Measurements from ENCODE around the gene LRMDA. TPM values are rescaled to one million over a fixed set of nuclear protein-coding genes. Genes with fewer than 3 reads are reported as not detected.

The LRMDA gene
- polyA plus RNA-seq, 3 donors, result 39.8 to 59.6 (median 56.4) TPM

DNA sequence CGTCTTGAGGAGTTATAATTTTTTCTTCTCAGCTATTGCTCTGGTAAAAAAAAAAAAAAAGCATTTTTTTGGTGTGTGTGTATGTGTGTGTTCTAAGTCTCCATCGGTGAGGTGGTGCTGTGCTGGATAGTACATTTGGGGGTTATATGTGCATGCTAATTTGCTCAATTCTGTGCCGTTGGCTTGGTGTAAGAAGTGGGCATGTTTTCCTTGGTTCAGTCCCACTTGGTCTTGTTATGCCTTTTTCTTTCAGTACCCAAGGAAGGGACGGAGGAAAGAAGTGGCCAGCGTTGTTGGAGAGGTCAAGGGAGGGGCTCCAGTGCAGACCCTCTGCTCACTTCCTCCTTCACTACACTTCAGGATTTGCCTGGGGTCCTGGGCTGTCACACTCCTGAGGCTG, 20.4 kb downstream of the LRMDA start:
- no peaks in the 10 kb centered on the region for H3K9me3 ChIP-seq (replicated peaks in 1 of 2; ENCODE audit: control insufficient read depth in 1 of 2, insufficient read depth in 1 of 2, low read length in 2 of 2)
- H3K27ac Mint-ChIP-seq, result no peak overlapping the region
- peaks cover 0 to 2% (median 0%) of the 10 kb centered on the region in 7 donors for H3K9me3 Mint-ChIP-seq
- H3K27me3 Mint-ChIP-seq (ENCODE audit: low read depth in 3 of 3), result no peaks in the 10 kb centered on the region
- H3K4me3 Mint-ChIP-seq, result no peak overlapping the region
- H3K36me3 Mint-ChIP-seq, result peaks cover 47 to 77% of the 10 kb centered on the region in 2 donors
- no peak overlapping the region for H3K4me3 ChIP-seq (replicated peaks in 1 of 3; ENCODE audit: low read depth in 2 of 3, low read length in 3 of 3)
- TF ChIP-seq, protein P1, sequence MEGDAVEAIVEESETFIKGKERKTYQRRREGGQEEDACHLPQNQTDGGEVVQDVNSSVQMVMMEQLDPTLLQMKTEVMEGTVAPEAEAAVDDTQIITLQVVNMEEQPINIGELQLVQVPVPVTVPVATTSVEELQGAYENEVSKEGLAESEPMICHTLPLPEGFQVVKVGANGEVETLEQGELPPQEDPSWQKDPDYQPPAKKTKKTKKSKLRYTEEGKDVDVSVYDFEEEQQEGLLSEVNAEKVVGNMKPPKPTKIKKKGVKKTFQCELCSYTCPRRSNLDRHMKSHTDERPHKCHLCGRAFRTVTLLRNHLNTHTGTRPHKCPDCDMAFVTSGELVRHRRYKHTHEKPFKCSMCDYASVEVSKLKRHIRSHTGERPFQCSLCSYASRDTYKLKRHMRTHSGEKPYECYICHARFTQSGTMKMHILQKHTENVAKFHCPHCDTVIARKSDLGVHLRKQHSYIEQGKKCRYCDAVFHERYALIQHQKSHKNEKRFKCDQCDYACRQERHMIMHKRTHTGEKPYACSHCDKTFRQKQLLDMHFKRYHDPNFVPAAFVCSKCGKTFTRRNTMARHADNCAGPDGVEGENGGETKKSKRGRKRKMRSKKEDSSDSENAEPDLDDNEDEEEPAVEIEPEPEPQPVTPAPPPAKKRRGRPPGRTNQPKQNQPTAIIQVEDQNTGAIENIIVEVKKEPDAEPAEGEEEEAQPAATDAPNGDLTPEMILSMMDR (IDR thresholded peaks at IDR 0.05), result no peak
- intact Hi-C loops (cut with micrococcal nuclease), result no loop called here
- H2AFZ ChIP-seq (ENCODE audit: insufficient read depth, low read depth, low read length, poor library complexity, severe bottlenecking), result no peak overlapping the region
- 87% methylated on average over 3 of the region's 5 CpGs for WGBS (ENCODE audit: insufficient coverage)
- H3K4me2 ChIP-seq (replicated peaks; ENCODE audit: extremely low read depth, low read length, poor library complexity, severe bottlenecking), result no peak overlapping the region
- H3K36me3 ChIP-seq (replicated peaks in 1 of 2; ENCODE audit: control insufficient read depth in 1 of 2, insufficient read depth in 2 of 2, low read length in 2 of 2), result peaks cover 32 to 91% of the 10 kb centered on the region in 2 donors
- H4K20me1 ChIP-seq (ENCODE audit: insufficient read depth, low read length), result peaks cover 45% of the 10 kb centered on the region
- no peak overlapping the region for H3K27ac ChIP-seq (ENCODE audit: low read depth in 1 of 2, low read length in 2 of 2)
- H3K27me3 ChIP-seq (ENCODE audit: control insufficient read depth in 2 of 2, insufficient read depth in 2 of 2, low read length in 2 of 2), result no peaks in the 10 kb centered on the region
- no peak overlapping the region for H3K9ac ChIP-seq (ENCODE audit: insufficient read depth, low read length, poor library complexity, severe bottlenecking)
- H3K4me1 Mint-ChIP-seq, result peaks cover 3% of the 10 kb centered on the region
- H3K79me2 ChIP-seq (ENCODE audit: insufficient read depth, low read length), result peaks cover 88% of the 10 kb centered on the region
- H3K4me1 ChIP-seq (ENCODE audit: control insufficient read depth in 1 of 2, insufficient read depth in 2 of 2, low read length in 2 of 2), result no peaks in the 10 kb centered on the region
- DNase-seq, result no peak

DNA sequence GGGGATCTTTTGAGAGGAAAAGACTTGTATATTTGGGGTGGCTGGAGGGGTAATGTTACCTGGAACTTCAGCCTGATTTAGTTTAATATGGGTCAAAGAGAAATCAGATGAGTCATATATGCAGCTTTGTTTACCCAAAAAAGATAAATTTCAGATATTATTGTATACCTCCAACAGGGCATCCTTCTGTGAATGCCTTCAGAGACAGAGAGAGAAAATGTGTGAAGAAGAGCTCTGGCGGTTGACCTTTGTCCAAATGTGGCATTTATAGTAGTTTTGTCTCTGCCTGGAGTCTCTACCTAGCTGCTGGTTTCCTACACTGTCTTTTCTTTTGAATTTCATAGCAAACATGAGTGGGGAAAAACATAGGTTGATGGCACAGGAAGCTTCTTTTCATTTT, 21.6 kb downstream of the LRMDA start:
- H3K9me3 Mint-ChIP-seq, result peaks cover 0 to 2% (median 0%) of the 10 kb centered on the region in 7 donors
- H3K36me3 Mint-ChIP-seq, result peaks cover 51 to 74% of the 10 kb centered on the region in 2 donors
- Histone ChIP-seq H3K79me2 (ENCODE audit: insufficient read depth, low read length) (peaks cover 84% of the 10 kb centered on the region), H4K20me1 (ENCODE audit: insufficient read depth, low read length) (peaks cover 45% of the 10 kb centered on the region), H3K4me2 (replicated peaks; ENCODE audit: extremely low read depth, low read length, poor library complexity, severe bottlenecking) (no peak overlapping the region), H3K36me3 (replicated peaks in 1 of 2; ENCODE audit: control insufficient read depth in 1 of 2, insufficient read depth in 2 of 2, low read length in 2 of 2) (peaks cover 32 to 90% of the 10 kb centered on the region in 2 donors), H3K9me3 (replicated peaks in 1 of 2; ENCODE audit: control insufficient read depth in 1 of 2, insufficient read depth in 1 of 2, low read length in 2 of 2) (no peaks in the 10 kb centered on the region), H3K9ac (ENCODE audit: insufficient read depth, low read length, poor library complexity, severe bottlenecking) (no peak overlapping the region), H3K27me3 (ENCODE audit: control insufficient read depth in 2 of 2, insufficient read depth in 2 of 2, low read length in 2 of 2) (no peaks in the 10 kb centered on the region), H3K27ac (ENCODE audit: low read depth in 1 of 2, low read length in 2 of 2) (no peak overlapping the region), H3K4me3 (replicated peaks in 1 of 3; ENCODE audit: low read depth in 2 of 3, low read length in 3 of 3) (no peak overlapping the region), H3K4me1 (ENCODE audit: control insufficient read depth in 1 of 2, insufficient read depth in 2 of 2, low read length in 2 of 2) (no peaks in the 10 kb centered on the region), H2AFZ (ENCODE audit: insufficient read depth, low read depth, low read length, poor library complexity, severe bottlenecking) (no peak overlapping the region)
- no peaks in the 10 kb centered on the region for H3K27me3 Mint-ChIP-seq (ENCODE audit: low read depth in 3 of 3)
- peaks cover 3% of the 10 kb centered on the region for H3K4me1 Mint-ChIP-seq
- H3K4me3 Mint-ChIP-seq, result no peak overlapping the region
- TF ChIP-seq, protein P1 (IDR thresholded peaks at IDR 0.05), result no peak
- intact Hi-C loops (cut with micrococcal nuclease), result no loop called here
- no peak overlapping the region for H3K27ac Mint-ChIP-seq
- WGBS (ENCODE audit: insufficient coverage), result no CpG with 5 or more reads among the region's 1 CpG
- no peak for DNase-seq

Data from CD14-positive monocyte (primary cell).